NCI-H345 (cell line): Measurements from ENCODE around the gene HSD17B8.

Experiments
- DNase-seq: peaks from one replicate; lab custom pipeline; 2025; lab: John Stamatoyannopoulos, UW

HSD17B8 gene

DNA sequence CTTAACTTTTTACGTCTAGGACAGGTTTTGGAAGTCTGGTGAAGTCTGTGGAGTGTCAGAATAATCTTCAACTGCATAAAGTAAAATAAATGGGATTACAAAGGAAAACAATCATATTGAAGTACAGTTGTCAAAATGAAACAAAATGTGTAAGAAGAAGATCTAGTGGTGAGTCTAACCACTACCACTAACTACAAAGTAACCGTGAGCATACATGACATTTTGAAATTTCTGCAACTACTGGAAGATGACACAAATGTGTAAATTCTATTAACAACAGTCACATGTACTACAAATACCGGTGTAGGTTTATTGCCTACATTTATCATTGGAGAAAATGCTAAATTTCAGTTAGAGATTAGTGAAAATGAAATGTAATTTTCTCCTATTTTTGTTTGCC is 37.5 kb downstream of the HSD17B8 start:
- DNase-seq = no peak

DNA sequence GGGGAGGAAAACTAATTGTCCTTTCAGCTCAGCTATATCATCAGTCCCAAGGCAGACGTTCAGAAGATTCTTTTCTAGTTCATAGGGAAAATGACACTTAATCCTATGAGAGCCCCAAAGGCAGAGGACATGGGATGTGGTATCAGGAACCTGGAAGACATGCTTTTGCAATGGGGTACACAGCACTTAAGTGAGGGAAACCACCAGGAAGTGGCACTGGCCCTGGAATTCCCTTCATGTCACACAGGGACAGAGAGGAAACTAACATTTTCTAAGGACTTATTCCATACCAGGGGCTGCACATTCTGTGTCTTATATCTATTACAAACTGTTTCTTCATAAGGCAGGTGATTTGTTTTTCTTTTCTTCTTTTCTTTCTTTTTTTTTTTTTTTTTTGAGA is 39.0 kb downstream of the HSD17B8 start:
- DNase-seq = no peak

DNA sequence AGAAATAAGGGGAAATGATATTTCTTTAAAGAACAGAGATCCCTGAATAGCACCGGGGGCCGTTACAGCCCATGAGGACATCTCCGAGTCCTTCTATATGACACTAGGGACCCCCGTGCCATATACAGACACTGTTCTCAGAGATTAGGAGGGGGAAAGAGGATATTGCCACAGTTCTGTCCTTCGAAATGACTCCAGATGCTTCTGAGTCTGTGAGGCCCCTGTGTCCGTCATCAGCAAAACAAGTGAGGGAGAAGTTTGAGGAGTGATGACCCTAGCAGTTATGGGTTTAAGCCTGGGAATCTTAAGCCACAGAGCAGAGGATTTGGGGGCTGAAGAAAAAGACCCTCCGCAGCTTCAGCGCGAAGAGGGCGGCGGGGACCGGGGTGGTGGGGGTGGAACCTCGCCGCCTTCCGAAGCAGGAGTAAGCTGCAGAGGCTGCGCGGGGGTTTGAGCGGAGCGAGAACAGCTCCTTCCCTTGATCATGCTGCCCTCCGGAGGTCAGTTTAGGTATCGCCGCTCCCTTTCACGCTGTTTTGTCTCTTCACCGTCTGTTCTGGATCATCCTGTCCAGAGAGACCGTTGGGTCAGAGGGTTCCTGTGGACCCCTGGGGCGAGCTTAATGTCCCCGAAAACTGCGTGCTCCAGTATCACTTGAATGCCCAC is 43.7 kb downstream of the HSD17B8 start:
- peak; percentile 82 for DNase-seq

DNA sequence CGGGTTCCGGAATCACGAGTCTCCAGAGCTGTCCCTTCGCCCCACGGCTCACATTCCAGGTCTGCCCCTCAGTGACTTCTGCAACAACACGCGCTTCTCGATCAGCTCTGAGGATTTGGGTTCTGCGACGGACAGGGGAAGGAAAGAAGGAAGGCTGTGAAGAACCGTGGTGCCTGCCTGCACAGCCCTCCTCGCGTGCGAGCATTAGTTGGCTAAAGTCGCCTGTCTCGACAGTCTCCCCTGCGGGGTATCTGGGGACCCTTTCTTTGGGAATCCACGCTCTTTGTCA is 44.1 kb downstream of the HSD17B8 start:
- peak; percentile 66 for DNase-seq

DNA sequence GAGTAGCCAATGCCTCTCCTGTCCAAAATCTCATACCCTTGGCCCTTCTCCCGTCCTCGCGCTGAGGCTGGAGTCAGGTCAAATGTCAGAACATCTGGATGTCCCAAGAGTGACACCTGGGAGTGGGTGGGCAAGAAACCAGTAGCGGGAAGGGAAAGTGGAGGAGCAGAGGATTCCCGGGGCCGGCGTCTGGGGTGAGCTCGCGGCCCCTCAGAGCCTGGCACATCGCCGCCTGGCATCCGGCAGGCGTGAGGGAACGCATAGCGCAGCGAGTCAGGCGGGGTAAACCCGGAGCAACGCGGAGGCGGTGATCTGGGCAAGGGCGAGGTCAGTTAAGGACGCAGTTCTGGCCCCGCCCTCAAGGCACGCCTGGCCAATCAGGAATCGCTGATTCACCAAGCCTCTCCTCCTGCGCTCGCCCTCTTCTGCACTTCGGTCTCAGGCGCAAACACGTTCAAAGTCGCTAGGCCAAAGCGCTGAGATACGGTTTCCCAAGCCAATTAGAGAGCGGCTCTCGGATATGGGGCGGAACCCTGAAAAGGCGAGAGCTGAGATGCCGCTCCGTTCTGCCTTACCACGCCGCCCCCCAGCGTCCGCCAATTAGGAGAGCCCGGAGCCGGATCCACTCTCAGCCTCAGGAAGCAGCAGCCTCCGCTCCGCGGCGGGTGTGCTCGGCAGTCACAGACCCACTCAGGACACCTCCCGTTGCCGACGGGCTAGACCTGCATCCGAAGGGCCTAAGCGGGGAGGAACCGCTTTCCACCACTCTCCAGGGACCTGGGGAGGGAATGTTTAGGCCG is 44.7 kb downstream of the HSD17B8 start:
- DNase-seq = peak; percentile 96

DNA sequence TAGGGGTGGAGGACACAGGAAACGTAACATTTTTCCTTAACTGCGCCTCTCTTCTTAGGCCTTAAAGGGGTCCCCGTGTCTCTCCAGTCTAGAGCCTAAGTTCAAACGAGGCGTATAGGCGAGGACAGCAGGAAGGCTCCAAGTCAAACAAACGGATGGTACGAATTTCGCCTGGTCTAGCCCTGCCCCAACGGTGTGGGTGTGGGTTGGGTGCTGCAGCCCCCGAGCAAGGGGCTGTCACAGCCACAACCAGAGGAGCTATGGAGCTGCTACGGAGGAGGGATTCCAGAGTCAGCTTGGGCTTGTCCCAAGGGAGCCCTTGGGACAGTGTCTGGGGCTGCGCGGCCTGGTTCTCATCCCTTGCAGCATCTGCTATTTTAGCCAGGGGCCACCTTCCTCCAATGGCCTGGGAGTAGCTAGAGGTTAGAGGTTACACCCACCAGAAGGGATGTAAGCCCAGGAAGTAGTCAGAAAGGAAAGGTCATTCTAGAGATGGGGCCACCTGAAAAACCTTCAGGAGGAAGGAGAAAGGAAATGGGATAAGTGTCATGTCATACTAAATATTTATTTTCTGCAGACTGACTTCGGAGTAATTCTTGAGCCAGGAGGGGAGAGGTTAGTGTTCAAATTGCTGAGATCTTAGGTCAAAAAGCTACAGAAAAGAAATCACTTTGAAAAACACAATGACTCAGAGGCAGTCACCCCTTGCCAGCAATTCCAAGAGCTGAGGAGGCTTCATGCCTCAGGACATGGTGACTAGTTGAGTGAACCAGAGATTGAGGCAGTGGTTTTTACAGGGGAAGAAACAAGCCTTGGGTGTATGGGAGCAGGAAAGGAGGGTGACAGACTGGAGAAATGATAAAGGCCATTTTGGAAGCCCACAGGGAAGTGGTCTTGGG is 45.5 kb downstream of the HSD17B8 start:
- no peak for DNase-seq

DNA sequence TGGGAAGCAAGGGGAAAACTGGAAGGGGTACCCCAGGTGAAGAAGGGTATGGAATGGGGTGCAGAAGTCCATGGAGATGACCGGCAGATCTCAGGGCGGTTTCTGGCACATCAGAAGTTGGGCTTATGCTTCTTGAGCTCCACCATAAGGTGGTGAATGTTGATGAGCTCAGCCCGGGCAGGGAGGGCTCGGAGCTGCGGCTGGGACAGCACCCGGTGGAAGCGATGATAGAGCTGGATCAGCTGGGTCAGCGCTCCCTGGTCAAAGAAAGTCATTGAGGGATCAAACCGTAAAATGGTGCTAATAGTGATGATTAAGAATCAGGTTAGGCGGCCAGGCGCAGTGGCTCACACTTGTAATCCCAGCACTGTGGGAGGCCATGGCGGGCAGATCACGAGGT is 46.3 kb downstream of the HSD17B8 start:
- no peak for DNase-seq

DNA sequence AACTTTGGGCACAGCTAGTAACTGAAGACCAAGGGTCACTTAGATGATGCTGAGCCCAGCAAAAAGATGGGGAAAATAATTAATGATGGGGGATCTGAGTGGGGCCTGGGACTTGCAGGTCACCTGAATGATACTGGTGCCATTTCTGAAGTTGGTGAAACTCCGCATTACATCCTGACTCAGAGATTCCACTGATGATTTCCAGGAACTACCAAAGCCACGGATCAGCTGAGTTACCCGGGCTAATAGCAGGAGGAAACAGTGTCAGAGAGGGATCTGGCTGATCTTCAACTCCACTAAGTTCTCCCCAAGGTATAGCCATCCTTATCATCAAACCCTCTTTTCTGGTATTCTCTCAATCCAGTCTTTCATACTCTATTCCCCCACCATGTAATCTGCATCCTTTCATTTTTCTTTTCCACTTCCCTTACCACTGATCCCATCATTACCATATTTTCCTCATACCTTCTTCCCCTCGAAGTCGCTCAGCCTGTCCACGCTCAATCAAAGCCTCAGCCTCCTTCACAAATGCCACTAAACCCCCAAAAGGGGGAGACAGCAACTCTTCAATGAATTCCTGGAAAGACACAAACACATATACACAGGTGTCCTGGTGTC is 47.0 kb downstream of the HSD17B8 start:
- no peak for DNase-seq

DNA sequence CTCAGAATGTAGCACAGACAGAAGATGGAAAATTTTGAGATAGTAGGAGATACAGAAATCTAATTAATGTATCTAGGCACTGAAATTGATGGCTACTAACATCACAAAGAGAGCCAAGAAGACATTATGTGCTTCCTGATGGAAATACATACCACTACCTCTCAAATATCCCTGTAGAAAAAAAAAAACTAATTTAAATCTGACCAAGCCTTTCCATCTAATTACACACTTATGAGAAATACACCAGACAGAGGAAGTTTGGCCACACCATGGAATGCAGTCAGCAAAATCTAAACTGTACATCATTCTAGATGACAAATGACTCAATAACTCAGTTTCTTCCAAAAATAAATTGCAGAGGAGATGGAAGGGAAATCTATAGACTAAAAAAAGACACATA is 48.3 kb downstream of the HSD17B8 start:
- DNase-seq = no peak

DNA sequence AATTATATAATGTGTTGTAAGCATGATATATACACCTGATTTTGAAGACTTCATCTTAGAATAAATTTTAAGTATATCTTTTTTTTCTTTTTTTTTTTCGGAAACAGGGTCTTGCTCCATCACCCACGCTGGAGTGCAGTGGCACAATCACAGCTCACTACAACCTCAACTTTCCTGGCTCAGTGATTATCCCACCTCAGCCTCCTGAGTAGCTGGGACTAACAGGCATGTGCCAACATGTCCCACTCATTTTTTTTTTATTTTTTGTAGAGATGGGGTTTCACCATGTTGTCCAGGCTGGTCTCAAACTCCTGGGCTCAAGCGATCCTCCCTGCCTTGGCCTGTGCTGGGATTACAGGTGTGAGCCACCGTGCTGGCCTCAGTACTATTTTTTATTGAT is 50.1 kb downstream of the HSD17B8 start:
- no peak for DNase-seq
